Epithelial cell of proximal tubule (primary cell): ENCODE results near the gene TTC21A. TPM values are rescaled to one million over a fixed set of nuclear protein-coding genes. Genes with fewer than 3 reads are reported as not detected.

Experiments
- DNase-seq: peaks from one replicate; pipeline ENCODE4 v3.0.0-alpha.2; 2011; ENCODE audit warnings: low read depth
- H3K4me3 ChIP-seq: 2 replicates; pipeline ENCODE4 v1.5.1; 2011; ENCODE audit warnings: low read depth, mild to moderate bottlenecking, low read length
- CTCF ChIP-seq: conservative IDR thresholded peaks from 2 replicates; pipeline ENCODE4 v1.5.1; 2012; ENCODE audit warnings: low read depth, mild to moderate bottlenecking, low read length
- total RNA-seq: library from RNA; depleted of rRNA; stranded (reverse); fragments of >200 nt; gene quantifications from 2 replicates; pipeline ENCODE4 v1.2.3, GENCODE V29; 2015

TTC21A gene
- total RNA-seq, 1 donor from 2014 or later, result 0.86 TPM

GRCh38 chr3:39098473-39099000 is 8.9 kb upstream of the TTC21A start:
- no peak for TF ChIP-seq CTCF
- H3K4me3 ChIP-seq, result no peak overlapping the region
- DNase-seq, result no peak

GRCh38 chr3:39099242-39099641 is 8.2 kb upstream of the TTC21A start:
- no peak for TF ChIP-seq CTCF
- no peak for DNase-seq
- no peak overlapping the region for H3K4me3 ChIP-seq

GRCh38 chr3:39099738-39100499 is 7.6 kb upstream of the TTC21A start:
- no peak overlapping the region for H3K4me3 ChIP-seq
- TF ChIP-seq CTCF, result no peak
- DNase-seq, result no peak

- no peak for DNase-seq
- TF ChIP-seq CTCF, result no peak
Observed at GRCh38 chr3:39100500-39100886, 7.0 kb upstream of the TTC21A start.

GRCh38 chr3:39101022-39101689 is 6.3 kb upstream of the TTC21A start:
- no peak overlapping the region for H3K4me3 ChIP-seq
- peak; percentile 90 for TF ChIP-seq CTCF
- DNase-seq, result no peak

More at GRCh38 chr3:39100500-39100886, 7.0 kb upstream of the TTC21A start:
- no peak overlapping the region for H3K4me3 ChIP-seq

GRCh38 chr3:39102504-39103323 is 4.8 kb upstream of the TTC21A start:
- no peak for DNase-seq
- TF ChIP-seq CTCF, result no peak
- H3K4me3 ChIP-seq, result no peak overlapping the region
